ENCODE data around the gene PLCXD1. TPM values are rescaled to one million over a fixed set of nuclear protein-coding genes. Genes with fewer than 3 reads are reported as not detected.

PLCXD1 gene
- total and polyA plus RNA-seq, 2 experiments from 2014 or later: 48.7 to 112 TPM

DNA sequence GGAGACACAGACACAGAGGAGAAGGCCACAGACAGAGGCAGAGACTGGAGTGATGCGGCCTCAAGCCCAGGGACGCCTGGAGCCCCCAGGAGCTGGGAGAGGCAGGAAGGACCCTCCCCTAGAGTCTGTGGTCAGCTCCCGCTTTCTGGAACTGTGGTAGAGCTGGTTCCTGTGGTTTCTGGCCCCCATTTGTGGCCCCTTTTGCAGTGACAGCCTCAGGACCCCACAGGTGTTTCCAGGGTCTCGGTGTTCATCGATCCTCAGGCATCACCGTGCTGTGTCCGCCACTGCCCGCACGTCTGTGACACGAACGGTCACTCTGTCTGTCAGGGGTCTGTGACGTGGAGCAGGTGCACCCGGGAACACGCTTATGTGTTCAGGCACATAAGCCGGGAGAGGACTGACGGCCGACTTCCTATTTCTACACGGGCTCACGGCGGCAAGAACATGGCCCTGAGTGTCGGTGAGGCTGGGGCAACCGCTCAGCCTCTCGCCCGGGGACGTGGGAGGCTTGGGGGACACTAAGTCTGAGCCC, 29.5 kb downstream of the PLCXD1 start (continued):
- TF ChIP-seq, protein P1, sequence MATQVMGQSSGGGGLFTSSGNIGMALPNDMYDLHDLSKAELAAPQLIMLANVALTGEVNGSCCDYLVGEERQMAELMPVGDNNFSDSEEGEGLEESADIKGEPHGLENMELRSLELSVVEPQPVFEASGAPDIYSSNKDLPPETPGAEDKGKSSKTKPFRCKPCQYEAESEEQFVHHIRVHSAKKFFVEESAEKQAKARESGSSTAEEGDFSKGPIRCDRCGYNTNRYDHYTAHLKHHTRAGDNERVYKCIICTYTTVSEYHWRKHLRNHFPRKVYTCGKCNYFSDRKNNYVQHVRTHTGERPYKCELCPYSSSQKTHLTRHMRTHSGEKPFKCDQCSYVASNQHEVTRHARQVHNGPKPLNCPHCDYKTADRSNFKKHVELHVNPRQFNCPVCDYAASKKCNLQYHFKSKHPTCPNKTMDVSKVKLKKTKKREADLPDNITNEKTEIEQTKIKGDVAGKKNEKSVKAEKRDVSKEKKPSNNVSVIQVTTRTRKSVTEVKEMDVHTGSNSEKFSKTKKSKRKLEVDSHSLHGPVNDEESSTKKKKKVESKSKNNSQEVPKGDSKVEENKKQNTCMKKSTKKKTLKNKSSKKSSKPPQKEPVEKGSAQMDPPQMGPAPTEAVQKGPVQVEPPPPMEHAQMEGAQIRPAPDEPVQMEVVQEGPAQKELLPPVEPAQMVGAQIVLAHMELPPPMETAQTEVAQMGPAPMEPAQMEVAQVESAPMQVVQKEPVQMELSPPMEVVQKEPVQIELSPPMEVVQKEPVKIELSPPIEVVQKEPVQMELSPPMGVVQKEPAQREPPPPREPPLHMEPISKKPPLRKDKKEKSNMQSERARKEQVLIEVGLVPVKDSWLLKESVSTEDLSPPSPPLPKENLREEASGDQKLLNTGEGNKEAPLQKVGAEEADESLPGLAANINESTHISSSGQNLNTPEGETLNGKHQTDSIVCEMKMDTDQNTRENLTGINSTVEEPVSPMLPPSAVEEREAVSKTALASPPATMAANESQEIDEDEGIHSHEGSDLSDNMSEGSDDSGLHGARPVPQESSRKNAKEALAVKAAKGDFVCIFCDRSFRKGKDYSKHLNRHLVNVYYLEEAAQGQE (IDR thresholded peaks at IDR 0.05; ENCODE audit: unreplicated experiment): no peak
- no peak for TF ChIP-seq ZNF331 (CRISPR knock-in tag; IDR thresholded peaks at IDR 0.05; ENCODE audit: low read depth)
- TF ChIP-seq, protein P2, sequence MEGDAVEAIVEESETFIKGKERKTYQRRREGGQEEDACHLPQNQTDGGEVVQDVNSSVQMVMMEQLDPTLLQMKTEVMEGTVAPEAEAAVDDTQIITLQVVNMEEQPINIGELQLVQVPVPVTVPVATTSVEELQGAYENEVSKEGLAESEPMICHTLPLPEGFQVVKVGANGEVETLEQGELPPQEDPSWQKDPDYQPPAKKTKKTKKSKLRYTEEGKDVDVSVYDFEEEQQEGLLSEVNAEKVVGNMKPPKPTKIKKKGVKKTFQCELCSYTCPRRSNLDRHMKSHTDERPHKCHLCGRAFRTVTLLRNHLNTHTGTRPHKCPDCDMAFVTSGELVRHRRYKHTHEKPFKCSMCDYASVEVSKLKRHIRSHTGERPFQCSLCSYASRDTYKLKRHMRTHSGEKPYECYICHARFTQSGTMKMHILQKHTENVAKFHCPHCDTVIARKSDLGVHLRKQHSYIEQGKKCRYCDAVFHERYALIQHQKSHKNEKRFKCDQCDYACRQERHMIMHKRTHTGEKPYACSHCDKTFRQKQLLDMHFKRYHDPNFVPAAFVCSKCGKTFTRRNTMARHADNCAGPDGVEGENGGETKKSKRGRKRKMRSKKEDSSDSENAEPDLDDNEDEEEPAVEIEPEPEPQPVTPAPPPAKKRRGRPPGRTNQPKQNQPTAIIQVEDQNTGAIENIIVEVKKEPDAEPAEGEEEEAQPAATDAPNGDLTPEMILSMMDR (conservative IDR thresholded peaks at IDR 0.05; ENCODE audit: low read depth in 2 of 2): no peak

DNA sequence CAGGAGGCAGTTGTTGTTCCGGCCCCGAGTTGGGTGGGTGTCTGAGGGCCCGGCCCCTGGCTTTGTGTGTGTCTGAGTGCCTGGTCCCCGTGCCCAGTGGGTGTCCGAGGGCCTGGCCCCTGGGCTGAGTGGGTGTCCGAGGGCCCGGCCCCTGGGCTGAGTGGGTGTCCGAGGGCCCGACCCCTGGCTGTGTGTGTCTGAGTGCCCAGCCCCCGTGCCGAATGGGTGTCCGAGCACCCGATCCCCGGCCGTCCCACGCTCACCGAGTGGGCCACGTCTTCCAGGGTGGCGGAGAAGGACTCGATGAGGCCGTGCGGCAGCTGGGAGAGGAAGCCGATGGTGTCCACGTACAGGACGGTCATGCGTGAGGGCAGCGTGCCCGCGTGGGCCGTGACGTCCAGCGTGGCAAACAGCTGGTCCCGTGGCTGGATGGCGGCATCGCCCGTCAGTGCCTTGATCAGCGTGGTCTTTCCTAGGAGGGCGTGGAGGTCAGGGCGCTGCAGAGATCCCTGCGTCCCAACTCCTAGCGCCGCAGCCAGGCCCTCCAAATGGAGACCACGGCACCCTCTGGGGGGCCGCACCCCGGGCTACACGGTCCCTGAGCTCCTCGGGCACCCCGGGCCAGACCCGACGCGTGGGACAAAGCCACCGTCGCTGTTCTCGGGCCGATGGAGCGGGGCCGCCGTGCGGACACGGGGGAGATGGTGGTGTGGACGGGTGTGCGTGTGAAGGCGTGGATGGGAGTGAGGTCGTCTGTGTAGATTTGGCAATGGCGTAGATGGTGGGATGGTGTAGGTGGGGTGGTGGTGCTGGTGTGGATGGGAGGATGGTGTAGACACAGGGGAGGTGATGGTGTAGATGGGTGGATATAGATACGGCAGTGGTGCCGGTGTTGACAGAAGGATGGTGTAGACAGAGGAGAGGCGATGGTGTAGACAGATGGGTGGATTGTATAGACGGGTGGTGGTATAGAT, 30.3 kb downstream of the PLCXD1 start:
- Mint-ChIP-seq H3K4me1 (no peaks in the 10 kb centered on the region; the same call in 2 of the 3 replicates), H3K27ac (no peak overlapping the region), H3K4me3 (no peak overlapping the region), H3K27me3 (ENCODE audit: insufficient read depth, low read depth, poor library complexity) (peaks cover 17% of the 10 kb centered on the region), H3K9me3 (peaks cover 5% of the 10 kb centered on the region; the same call in 1 of the 3 replicates), H3K36me3 (ENCODE audit: low read depth) (peaks cover 63% of the 10 kb centered on the region)
- Histone ChIP-seq H4K20me1 (replicated peaks; ENCODE audit: insufficient read depth) (peaks cover 7% of the 10 kb centered on the region), H3K79me2 (replicated peaks; ENCODE audit: insufficient read depth) (0 out of 2 replicates have a peak, but pooled peaks cover 4% of the 10 kb centered on the region), H3K4me2 (no peak overlapping the region), H3K36me3 (ENCODE audit: insufficient read depth) (peaks cover 18% of the 10 kb centered on the region), H3K27ac (ENCODE audit: low read depth) (no peak overlapping the region), H3F3A (replicated peaks; ENCODE audit: low read depth) (peaks cover 18% of the 10 kb centered on the region), H2AFZ (no peak overlapping the region), H3K9me2 (ENCODE audit: insufficient read depth) (no peaks in the 10 kb centered on the region), H3K4me1 (ENCODE audit: insufficient read depth) (no peaks in the 10 kb centered on the region), H3K4me3 (no peak overlapping the region), H3K27me3 (ENCODE audit: insufficient read depth) (no peaks in the 10 kb centered on the region)
- ATAC-seq (no peak), DNase-seq (ENCODE audit: low spot score) (no peak)
- TF ChIP-seq CREB1 (CRISPR knock-in tag; IDR thresholded peaks at IDR 0.05; ENCODE audit: low read depth) (no peak), EZH2 (IDR thresholded peaks at IDR 0.05; ENCODE audit: low read depth, unreplicated experiment) (no peak), NANOG (IDR thresholded peaks at IDR 0.05; ENCODE audit: borderline replicate concordance) (no peak), JUNB (IDR thresholded peaks at IDR 0.05; ENCODE audit: unreplicated experiment) (no peak), ZNF331 (CRISPR knock-in tag; IDR thresholded peaks at IDR 0.05; ENCODE audit: low read depth) (no peak), STAT1 (IDR thresholded peaks at IDR 0.05; ENCODE audit: unreplicated experiment) (no peak), POLR2AphosphoS5 (IDR thresholded peaks at IDR 0.05; ENCODE audit: low read depth) (no peak)
- TF ChIP-seq, protein P1 (IDR thresholded peaks at IDR 0.05; ENCODE audit: unreplicated experiment): no peak
